ENCODE data around the gene FAM83G.

Gene FAM83G

GRCh38 chr17:19018600-19018950 lies 14.0 kb upstream of the FAM83G start:
- peaks cover 7% of the 10 kb centered on the region for H3K27me3 Mint-ChIP-seq (ENCODE audit: low read depth, poor library complexity)
- no peaks in the 10 kb centered on the region for H3K9me3 Mint-ChIP-seq
- no peak overlapping the region for H3K27ac Mint-ChIP-seq
- no peak overlapping the region for H3K4me3 Mint-ChIP-seq
- no peak for TF ChIP-seq CTCF (IDR thresholded peaks at IDR 0.05)
- H3K4me1 Mint-ChIP-seq, result peaks cover 30% of the 10 kb centered on the region
- no peaks in the 10 kb centered on the region for H3K36me3 Mint-ChIP-seq (ENCODE audit: low read depth)
- DNase-seq, result no peak

DNA sequence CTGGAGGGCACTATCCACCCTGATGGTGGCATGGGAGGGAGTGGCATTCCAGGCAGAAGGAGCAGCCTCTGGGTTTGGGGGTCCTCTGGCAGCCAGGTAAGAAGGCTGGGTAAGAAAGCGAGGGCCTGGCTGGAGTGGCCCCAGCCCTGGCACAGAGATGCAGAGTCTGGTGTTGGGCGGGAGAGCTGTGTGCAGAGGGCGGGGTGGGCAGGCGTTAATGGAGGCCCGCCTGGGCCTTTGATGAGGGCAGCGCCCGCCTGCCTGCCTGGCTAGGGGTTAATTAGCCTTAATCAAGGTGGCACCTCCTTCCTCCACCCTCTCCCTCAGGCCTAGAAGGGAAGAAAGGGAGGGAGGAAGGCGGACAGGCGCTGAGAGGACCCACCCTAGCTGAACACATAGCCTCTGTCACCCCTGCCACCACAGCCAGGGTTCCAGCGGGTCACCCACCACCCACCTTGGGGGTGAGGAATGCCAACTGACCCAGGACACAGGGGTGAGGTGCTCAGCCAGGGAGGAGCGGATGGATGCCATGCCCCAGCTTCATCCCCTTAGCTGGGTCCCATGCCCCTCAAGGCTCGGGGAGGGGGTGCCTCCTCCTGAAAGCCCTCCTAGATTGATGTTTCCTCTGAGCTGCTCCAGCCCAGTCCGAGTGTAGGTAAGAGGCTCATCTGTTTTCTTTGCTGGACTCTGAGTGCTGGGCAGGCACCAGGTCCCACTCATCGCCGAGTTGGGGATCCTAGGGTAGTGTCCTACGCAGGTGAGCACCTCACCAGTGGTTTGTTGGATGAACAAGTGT lies 13.4 kb upstream of the FAM83G start:
- H3K27ac Mint-ChIP-seq, result no peak overlapping the region
- TF ChIP-seq CTCF (IDR thresholded peaks at IDR 0.05), result no peak
- H3K36me3 Mint-ChIP-seq (ENCODE audit: low read depth), result no peaks in the 10 kb centered on the region
- DNase-seq, result no peak
- peaks cover 7% of the 10 kb centered on the region for H3K27me3 Mint-ChIP-seq (ENCODE audit: low read depth, poor library complexity)
- H3K4me3 Mint-ChIP-seq, result no peak overlapping the region
- no peaks in the 10 kb centered on the region for H3K9me3 Mint-ChIP-seq
- H3K4me1 Mint-ChIP-seq, result peaks cover 30% of the 10 kb centered on the region

DNA sequence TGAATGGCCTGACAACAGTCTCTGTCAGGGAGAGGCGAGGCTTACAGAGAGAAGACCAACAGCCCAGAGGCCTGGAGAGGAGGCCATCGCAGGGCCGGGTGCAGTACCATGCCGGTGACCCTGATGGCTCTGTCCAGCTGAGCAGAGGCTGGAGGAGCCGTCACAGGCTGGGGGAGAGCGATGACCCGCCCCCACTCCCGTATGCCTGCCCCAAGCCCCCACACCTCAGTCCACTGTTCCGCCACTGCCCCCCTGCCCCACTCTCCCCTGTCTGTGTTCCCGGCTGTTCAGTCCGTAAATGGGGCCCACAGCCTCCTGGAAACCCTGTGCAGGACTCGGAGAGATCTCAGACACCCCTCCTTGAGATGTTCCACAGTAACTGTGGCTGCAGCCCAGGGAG lies 12.8 kb upstream of the FAM83G start:
- Mint-ChIP-seq H3K9me3 (no peaks in the 10 kb centered on the region), H3K27me3 (ENCODE audit: low read depth, poor library complexity) (peaks cover 7% of the 10 kb centered on the region), H3K27ac (no peak overlapping the region), H3K4me1 (peaks cover 27% of the 10 kb centered on the region), H3K4me3 (no peak overlapping the region), H3K36me3 (ENCODE audit: low read depth) (no peaks in the 10 kb centered on the region)
- DNase-seq, result no peak
- TF ChIP-seq CTCF (IDR thresholded peaks at IDR 0.05), result no peak

DNA sequence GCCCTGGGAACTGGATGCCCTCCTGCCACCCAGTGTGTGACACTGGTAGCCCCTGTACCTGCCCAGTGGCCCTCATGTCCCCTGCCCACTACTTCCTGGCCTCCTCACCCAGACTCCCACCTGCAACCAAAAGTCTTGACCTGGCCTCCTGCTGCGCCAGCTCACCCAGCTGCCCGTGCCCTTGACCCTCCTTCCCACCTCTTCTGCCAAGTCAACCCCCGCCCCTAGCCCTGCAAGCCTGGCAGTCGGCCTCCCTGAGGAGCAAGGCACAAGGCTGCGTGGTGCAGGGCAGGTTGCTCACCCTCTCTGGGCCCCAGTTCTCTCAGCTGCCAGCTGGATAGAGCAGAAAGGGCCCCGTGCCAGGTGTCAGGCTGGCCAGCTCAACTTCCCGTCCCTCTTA lies 12.3 kb upstream of the FAM83G start:
- Mint-ChIP-seq H3K4me1 (peaks cover 32% of the 10 kb centered on the region), H3K9me3 (no peaks in the 10 kb centered on the region), H3K4me3 (no peak overlapping the region), H3K27ac (no peak overlapping the region), H3K36me3 (ENCODE audit: low read depth) (no peaks in the 10 kb centered on the region), H3K27me3 (ENCODE audit: low read depth, poor library complexity) (peaks cover 7% of the 10 kb centered on the region)
- no peak for TF ChIP-seq CTCF (IDR thresholded peaks at IDR 0.05)
- DNase-seq, result no peak

- Mint-ChIP-seq H3K27ac (no peak overlapping the region), H3K9me3 (no peaks in the 10 kb centered on the region), H3K4me3 (no peak overlapping the region), H3K4me1 (peaks cover 35% of the 10 kb centered on the region), H3K36me3 (ENCODE audit: low read depth) (no peaks in the 10 kb centered on the region), H3K27me3 (ENCODE audit: low read depth, poor library complexity) (peaks cover 7% of the 10 kb centered on the region)
- DNase-seq, result no peak
- TF ChIP-seq CTCF (IDR thresholded peaks at IDR 0.05), result no peak
These were observed 11.7 kb upstream of the FAM83G start for GRCh38 chr17:19016297-19016696.

GRCh38 chr17:19015428-19015827 lies 10.9 kb upstream of the FAM83G start:
- H3K4me3 Mint-ChIP-seq, result peak overlapping the region; percentile 19
- no peaks in the 10 kb centered on the region for H3K36me3 Mint-ChIP-seq (ENCODE audit: low read depth)
- H3K27me3 Mint-ChIP-seq (ENCODE audit: low read depth, poor library complexity), result peaks cover 7% of the 10 kb centered on the region
- TF ChIP-seq CTCF (IDR thresholded peaks at IDR 0.05), result no peak
- H3K9me3 Mint-ChIP-seq, result no peaks in the 10 kb centered on the region
- no peak overlapping the region for H3K27ac Mint-ChIP-seq
- no peak for DNase-seq
- peaks cover 42% of the 10 kb centered on the region for H3K4me1 Mint-ChIP-seq

Data from nephron progenitor cell (in vitro differentiated cells).